Measurements from ENCODE around the gene CGNL1. TPM values are rescaled to one million over a fixed set of nuclear protein-coding genes. Genes with fewer than 3 reads are reported as not detected.

The CGNL1 gene
- total and polyA plus RNA-seq, 8 donors, result 7.3 to 35.8 (median 24.2) TPM

- Histone ChIP-seq H3K27ac (no peak overlapping the region), H3K36me3 (peaks cover 0 to 4% (median 0%) of the 10 kb centered on the region in 3 donors), H3K4me3 (no peak overlapping the region), H3K27me3 (no peaks in the 10 kb centered on the region), H3K9me3 (no peaks in the 10 kb centered on the region), H3K4me1 (peaks cover 12 to 17% (median 12%) of the 10 kb centered on the region in 3 donors)
- FAIRE-seq, result no peak
- ATAC-seq, result no peak
- intact Hi-C loops (cut with DNase I), result no loop called here
- TF ChIP-seq CTCF (IDR thresholded peaks at IDR 0.05), result no peak
- DNase-seq, result no peak
Observed at GRCh38 chr15:57451555-57451954, 75.2 kb downstream of the CGNL1 start.

GRCh38 chr15:57452090-57452754, 75.9 kb downstream of the CGNL1 start:
- TF ChIP-seq CTCF (IDR thresholded peaks at IDR 0.05), result no peak
- H3K36me3 ChIP-seq, result peaks cover 0 to 4% (median 0%) of the 10 kb centered on the region in 3 donors
- no peaks in the 10 kb centered on the region for H3K9me3 ChIP-seq
- no peak for FAIRE-seq
- H3K27ac ChIP-seq, result no peak overlapping the region
- DNase-seq, result no peak
- intact Hi-C loops (cut with DNase I), result no loop called here
- no peak overlapping the region for H3K4me3 ChIP-seq
- peak in 2 of 4 donors; percentile 14 to 22 for ATAC-seq
- WGBS, 2 donors, result 63 to 72% methylated on average over 11 of the region's 11 CpGs
- H3K27me3 ChIP-seq, result no peaks in the 10 kb centered on the region
- peaks cover 12 to 17% (median 12%) of the 10 kb centered on the region in 3 donors for H3K4me1 ChIP-seq

GRCh38 chr15:57455929-57456328, 79.6 kb downstream of the CGNL1 start:
- peak in 2 of 4 donors; percentile 11 to 57 for ATAC-seq
- 44% methylated on average over 2 of the region's 2 CpGs for WGBS, 2 donors
- Histone ChIP-seq H3K4me1 (peaks cover 8 to 12% (median 12%) of the 10 kb centered on the region in 3 donors), H3K4me3 (no peak overlapping the region), H3K9me3 (no peaks in the 10 kb centered on the region), H3K27ac (no peak overlapping the region), H3K27me3 (no peaks in the 10 kb centered on the region), H3K36me3 (peaks cover 0 to 4% (median 0%) of the 10 kb centered on the region in 3 donors)
- no peak for FAIRE-seq
- TF ChIP-seq CTCF (IDR thresholded peaks at IDR 0.05), result no peak
- intact Hi-C loops (cut with DNase I), result no loop called here
- no peak for DNase-seq

GRCh38 chr15:57456559-57456958, 80.3 kb downstream of the CGNL1 start:
- peaks cover 0 to 6% (median 0%) of the 10 kb centered on the region in 3 donors for H3K36me3 ChIP-seq
- no peak for FAIRE-seq
- DNase-seq, result no peak
- H3K27me3 ChIP-seq, result no peaks in the 10 kb centered on the region
- H3K27ac ChIP-seq, result no peak overlapping the region
- no peak for TF ChIP-seq CTCF (IDR thresholded peaks at IDR 0.05)
- WGBS, 2 donors, result 53 to 54% methylated on average over 4 of the region's 4 CpGs
- no peaks in the 10 kb centered on the region for H3K9me3 ChIP-seq
- no peak for ATAC-seq
- H3K4me1 ChIP-seq, result peaks cover 7 to 9% (median 9%) of the 10 kb centered on the region in 3 donors
- H3K4me3 ChIP-seq, result no peak overlapping the region
- intact Hi-C loops (cut with DNase I), result no loop called here

DNA sequence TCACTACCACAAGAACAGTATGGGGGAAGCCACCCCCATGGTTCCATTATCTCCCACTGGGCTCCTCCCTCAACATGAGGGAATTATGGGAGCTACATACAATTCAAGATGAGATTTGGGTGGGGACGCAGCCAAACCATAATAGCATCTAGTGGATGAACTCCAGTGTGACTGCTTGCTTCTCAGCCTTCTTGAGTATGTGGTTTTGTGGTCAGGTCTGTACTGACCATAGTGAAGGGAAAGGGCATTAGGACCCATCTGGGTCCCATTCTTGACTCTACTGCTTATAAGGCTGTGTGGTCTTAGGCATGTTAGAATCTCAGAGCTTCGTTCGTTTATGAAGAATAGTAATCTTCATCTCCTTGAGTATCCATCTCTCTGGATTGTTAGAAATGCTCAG, 81.4 kb downstream of the CGNL1 start:
- no peaks in the 10 kb centered on the region for H3K9me3 ChIP-seq
- no peak overlapping the region for H3K27ac ChIP-seq
- no peak for TF ChIP-seq CTCF (IDR thresholded peaks at IDR 0.05)
- H3K36me3 ChIP-seq, result peaks cover 0 to 10% (median 0%) of the 10 kb centered on the region in 3 donors
- FAIRE-seq (no peak), ATAC-seq (no peak), DNase-seq (no peak)
- H3K27me3 ChIP-seq, result no peaks in the 10 kb centered on the region
- no peak overlapping the region for H3K4me3 ChIP-seq
- H3K4me1 ChIP-seq, result peaks cover 0 to 7% (median 0%) of the 10 kb centered on the region in 3 donors
- intact Hi-C loops (cut with DNase I), result no loop called here
- 91 to 96% methylated on average over 3 of the region's 3 CpGs for WGBS, 2 donors
